K562 (cell line): ENCODE measurements around the gene ZNF66. TPM values are rescaled to one million over a fixed set of nuclear protein-coding genes. Genes with fewer than 3 reads are reported as not detected.

Experiments used
- ATAC-seq: fragments of 200-7000 bp; cut with Tn5 transposase; 3 replicates; pipeline ENCODE4 v1.9.1; 2020; ENCODE audit warnings: moderate library complexity
- BruUV-seq: library from RNA; stranded (reverse); fragments of 400-500 nt; replicated peaks from 2 replicates; lab custom pipeline; 2021; lab: Mats Ljungman, UMichigan
- CTCF ChIA-PET: fragments of 300-600 bp; formaldehyde crosslinking; extraction: SDS; loops from one replicate; lab custom pipeline; 2021; ENCODE audit warnings: low intra/inter-chr PET ratio; lab: Yijun Ruan, JAX
- POLR2A ChIA-PET: fragments of 300-600, 350-650 bp; sonication (Branson Sonifier 250); formaldehyde crosslinking; extraction: SDS; loops from one replicate; lab custom pipeline; 2021; ENCODE audit warnings: antibody characterized with exemption, inconsistent platforms; lab: Yijun Ruan, JAX
- DNase-seq, 4 experiments: peaks; one replicate each; pipeline versions ENCODE4 v3.0.0 to v3.0.0-alpha.2; 2011 to 2018; ENCODE audit warnings: low spot score in 3 of 4, mixed read lengths in 3 of 4; ENCODE audit errors: extremely low read depth in 1 of 4
- FAIRE-seq: peaks from 2 replicates; lab custom pipeline; 2011; peaks lifted over from hg19 to GRCh38; lab: Jason Lieb, UNC
- H2AFZ ChIP-seq: 2 replicates; pipeline ENCODE4 v1.6.0; 2011; ENCODE audit warnings: low read depth, low read length, control low read depth, inconsistent platforms
- H3K27ac ChIP-seq: fragments of 200-600 bp; 3 replicates; pipeline ENCODE4 v1.8.0; 2011; ENCODE audit warnings: low read depth, mild to moderate bottlenecking, control low read depth, inconsistent platforms, low read length, moderate library complexity, mixed read lengths; ENCODE audit errors: extremely low read depth
- H3K27me3 ChIP-seq, 2 experiments: fragments of 300-600 bp in 1 of 2; 2 replicates in 1 of 2; 3 replicates in 1 of 2; pipeline versions ENCODE4 v1.6.0 to v1.8.0; 2011; ENCODE audit warnings: inconsistent platforms in 2 of 2, low read length in 2 of 2, mild to moderate bottlenecking in 1 of 2, mixed read lengths in 1 of 2, moderate library complexity in 1 of 2; ENCODE audit not compliant: control insufficient read depth in 2 of 2, insufficient read depth in 2 of 2
- H3K36me3 ChIP-seq: fragments of 300-600 bp; 3 replicates; pipeline ENCODE4 v1.8.0; 2011; ENCODE audit warnings: mild to moderate bottlenecking, low read length, inconsistent platforms; ENCODE audit not compliant: control insufficient read depth, insufficient read depth
- H3K4me1 ChIP-seq, 2 experiments: fragments of 200-600 bp in 1 of 2; replicated peaks in 1 of 2; 2 replicates in 1 of 2; 3 replicates in 1 of 2; pipeline versions ENCODE4 v1.5.1 to v1.8.0; 2011; ENCODE audit warnings: inconsistent platforms in 2 of 2, low read length in 2 of 2, mild to moderate bottlenecking in 1 of 2, mixed read lengths in 1 of 2, moderate library complexity in 1 of 2; ENCODE audit not compliant: control insufficient read depth in 2 of 2, insufficient read depth in 2 of 2
- H3K4me2 ChIP-seq: 2 replicates; pipeline ENCODE4 v1.6.1; 2011; ENCODE audit warnings: low read length, control low read depth, inconsistent platforms, mixed read lengths; ENCODE audit not compliant: insufficient read depth
- H3K4me3 ChIP-seq: fragments of 200-600 bp; sonication (generic), shearing (Covaris generic); 2 replicates; pipeline ENCODE4 v1.5.1; 2016; ENCODE audit warnings: control low read depth, inconsistent platforms
- H3K79me2 ChIP-seq: fragments of 200-600 bp; 3 replicates; pipeline ENCODE4 v1.8.0; 2011; ENCODE audit warnings: low read length, inconsistent platforms; ENCODE audit not compliant: control insufficient read depth, insufficient read depth
- H3K9ac ChIP-seq, 2 experiments: 2 replicates each; pipeline versions ENCODE4 v1.6.0 to v1.6.1; 2011; ENCODE audit warnings: low read depth in 2 of 2, low read length in 2 of 2, control low read depth in 1 of 2, inconsistent platforms in 1 of 2, mild to moderate bottlenecking in 1 of 2, mixed read lengths in 1 of 2; ENCODE audit not compliant: insufficient read depth in 1 of 2
- H3K9me1 ChIP-seq: one replicate; pipeline ENCODE4 v1.6.0; 2011; ENCODE audit warnings: inconsistent platforms, mild to moderate bottlenecking, low read length, moderate library complexity; ENCODE audit not compliant: control insufficient read depth, insufficient read depth
- H3K9me3 ChIP-seq: replicated peaks from 2 replicates; pipeline ENCODE4 v1.5.1; 2011; ENCODE audit warnings: low read depth, low read length, inconsistent platforms; ENCODE audit not compliant: control insufficient read depth, insufficient read depth
- H4K20me1 ChIP-seq: replicated peaks from 2 replicates; pipeline ENCODE4 v1.6.1; 2011; ENCODE audit warnings: low read length, inconsistent platforms, mixed read lengths; ENCODE audit not compliant: control insufficient read depth, insufficient read depth
- FOXK2 ChIP-seq, 2 experiments: fragments of 450-650 bp; IDR thresholded peaks in 1 of 2; conservative IDR thresholded peaks in 1 of 2; 2 replicates each; pipeline ENCODE4 v1.6.1; 2016; ENCODE audit warnings: low read depth in 2 of 2, mild to moderate bottlenecking in 1 of 2
- HINFP ChIP-seq: fragments of 450-650 bp; conservative IDR thresholded peaks from 2 replicates; pipeline ENCODE4 v1.6.1; 2016; ENCODE audit warnings: missing genetic modification characterization, low read depth, mild to moderate bottlenecking, control low read depth, missing compliant biosample characterization
- ILK ChIP-seq: fragments of 450-650 bp; IDR thresholded peaks from 2 replicates; pipeline ENCODE4 v1.6.1; 2016; ENCODE audit warnings: missing genetic modification characterization, low read depth, mild to moderate bottlenecking, missing compliant biosample characterization, moderate library complexity, borderline replicate concordance
- IRF1 ChIP-seq: sonication (generic); formaldehyde crosslinking; IDR thresholded peaks from 2 replicates; pipeline ENCODE4 v1.8.0; 2022; ENCODE audit warnings: missing genetic modification reagents, mild to moderate bottlenecking, borderline replicate concordance
- KLF16 ChIP-seq: IDR thresholded peaks from 2 replicates; pipeline ENCODE4 v1.6.1; 2016; ENCODE audit warnings: antibody characterized with exemption
- MAX ChIP-seq: sonication (generic); formaldehyde crosslinking; IDR thresholded peaks from 2 replicates; pipeline ENCODE4 v1.9.0; 2022; ENCODE audit warnings: mild to moderate bottlenecking, missing genetic modification reagents
- MEIS2 ChIP-seq: fragments of 450-650 bp; IDR thresholded peaks from 2 replicates; pipeline ENCODE4 v1.6.1; 2014; ENCODE audit warnings: mild to moderate bottlenecking; ENCODE audit not compliant: partially characterized antibody
- NCOA1 ChIP-seq: fragments of 450-650 bp; IDR thresholded peaks from 2 replicates; pipeline ENCODE4 v1.6.1; 2016; ENCODE audit warnings: low read depth
- PHF20 ChIP-seq: fragments of 450-650 bp; IDR thresholded peaks from 2 replicates; pipeline ENCODE4 v1.6.1; 2018; ENCODE audit not compliant: partially characterized antibody
- PTRF ChIP-seq: fragments of 450-650 bp; IDR thresholded peaks from 2 replicates; pipeline ENCODE4 v1.6.1; 2016; ENCODE audit warnings: mild to moderate bottlenecking, missing genetic modification characterization, missing compliant biosample characterization
- PURB ChIP-seq: sonication (generic); formaldehyde crosslinking; IDR thresholded peaks from 2 replicates; pipeline ENCODE4 v1.9.0; 2021; ENCODE audit warnings: low read depth, mild to moderate bottlenecking, missing genetic modification reagents
- RBM25 ChIP-seq: fragments of 200-400 bp; formaldehyde crosslinking; IDR thresholded peaks from 2 replicates; pipeline ENCODE4 v1.6.1; 2018; ENCODE audit warnings: low read length, low read depth, moderate library complexity; ENCODE audit not compliant: severe bottlenecking
- SLC30A9 ChIP-seq: fragments of 250-450 bp; sonication (Bioruptor Pico); IDR thresholded peaks from 2 replicates; pipeline ENCODE4 v1.8.0; 2022; ENCODE audit warnings: mild to moderate bottlenecking, moderate library complexity
- ZBTB5 ChIP-seq: fragments of 450-650 bp; IDR thresholded peaks from 2 replicates; pipeline ENCODE4 v1.6.1; 2017; ENCODE audit warnings: antibody characterized with exemption
- ZBTB8A ChIP-seq: fragments of 450-650 bp; IDR thresholded peaks from 2 replicates; pipeline ENCODE4 v1.6.1; 2018; ENCODE audit warnings: mild to moderate bottlenecking, moderate library complexity; ENCODE audit not compliant: partially characterized antibody
- ZNF143 ChIP-seq: sonication (generic); formaldehyde crosslinking; IDR thresholded peaks from 2 replicates; pipeline ENCODE4 v1.9.0; 2022; ENCODE audit warnings: mild to moderate bottlenecking, missing genetic modification reagents
- in situ Hi-C: fragments of 300-500 bp; cut with MboI; formaldehyde crosslinking; loops from 4 replicates; pipeline ENCODE4 v1.15.0; 2018; ENCODE audit warnings: inconsistent platforms, mixed read lengths
- intact Hi-C: fragments of 100-400 bp; cut with micrococcal nuclease; formaldehyde crosslinking; loops from 2 replicates; pipeline ENCODE4 v1.14.2; 2022
- polyA plus RNA-seq, 8 experiments: library from polyadenylated mRNA; depleted of rRNA in 4 of 8; stranded (reverse) in 5 of 8; unstranded in 3 of 8; fragments of >200 nt; fragmentation: Nextera tagmentation in 2 of 8; fragmentation: Illumina TruSeq in 1 of 8; extraction: Ambion mirVana in 2 of 8; extraction: Trizol in 1 of 8; gene quantifications; 2 replicates each; pipeline versions ENCODE4 v1.2.1 to v1.2.3, GENCODE V29; 2011 to 2014; ENCODE audit warnings: inconsistent platforms in 1 of 8, missing spikeins in 1 of 8
- total RNA-seq, 7 experiments: library from RNA; depleted of rRNA in 6 of 7; stranded (reverse); fragments of >200 nt in 6 of 7; fragmentation: Illumina TruSeq in 2 of 7; extraction: Trizol in 2 of 7; gene quantifications; 2 replicates each; pipeline versions ENCODE4 v1.2.1 to v1.2.3, GENCODE V29; 2011 to 2021; ENCODE audit warnings: low replicate concordance in 1 of 7

ZNF66 gene
- total and polyA plus RNA-seq, 9 of the 15 experiments (the other 6 are each of a cell fraction or from before 2014, with no cell fraction given), result 0.13 to 2.7 (median 1.6) TPM

GRCh38 chr19:20791806-20792205 is 15.7 kb downstream of the ZNF66 start:
- Histone ChIP-seq H3K4me2 (no peak overlapping the region), H3K36me3 (no peaks in the 10 kb centered on the region), H3K9me3 (no peaks in the 10 kb centered on the region), H3K4me3 (no peak overlapping the region), H2AFZ (no peak overlapping the region), H3K9ac (no peak overlapping the region), H4K20me1 (no peaks in the 10 kb centered on the region), H3K27ac (no peak overlapping the region), H3K4me1 (no peaks in the 10 kb centered on the region), H3K79me2 (no peaks in the 10 kb centered on the region), H3K9me1 (no peaks in the 10 kb centered on the region), H3K27me3 (no peaks in the 10 kb centered on the region)
- FAIRE-seq (no peak), ATAC-seq (no peak), DNase-seq (no peak)
- intact Hi-C loops, result no loop called here
- ChIA-PET POLR2A (no interaction called here), CTCF (no interaction called here)
- in situ Hi-C loops, result no loop called here
- TF ChIP-seq FOXK2 (conservative IDR thresholded peaks at IDR 0.05 in 1 of 2, IDR thresholded peaks at IDR 0.05 in 1 of 2; ENCODE audit: low read depth in 2 of 2) (no peak), RBM25 (no peak), ZBTB8A (no peak), PHF20 (no peak), NCOA1 (no peak), PTRF (tag) (no peak), ZNF143 (CRISPR knock-in tag) (no peak), MEIS2 (no peak), MAX (CRISPR knock-in tag) (no peak), ILK (tag) (no peak), PURB (CRISPR knock-in tag) (no peak), HINFP (no peak), IRF1 (CRISPR knock-in tag) (no peak), ZBTB5 (no peak), KLF16 (no peak), SLC30A9 (CRISPR knock-in tag) (no peak)
- BruUV-seq, result no TSS peak
